Tibial artery (tissue), 4 donors: ENCODE results near the gene CACNB1.

ENCODE experiments used
- DNase-seq, 2 donors: peaks; one replicate each; pipeline ENCODE4 v3.0.0-alpha.2; 2019
- H3K27ac ChIP-seq, 2 donors: fragments of 200-600 bp; sonication (generic) in 1 of 2; 1 replicate in 1 of 2; 2 replicates in 1 of 2; pipeline ENCODE4 v1.5.1; 2018 to 2019; ENCODE audit warnings: mild to moderate bottlenecking in 1 of 2
- H3K27me3 ChIP-seq, 2 donors: fragments of 200-600 bp; sonication (generic) in 1 of 2; one replicate each; pipeline versions ENCODE4 v1.5.1 to v1.6.0; 2016 to 2019
- H3K36me3 ChIP-seq, 3 donors: fragments of 200-600 bp; sonication (generic) in 2 of 3; one replicate each; pipeline ENCODE4 v1.5.1; 2016 to 2019; ENCODE audit warnings: mild to moderate bottlenecking in 2 of 3
- H3K4me1 ChIP-seq, 4 donors: fragments of 200-600 bp; sonication (generic) in 2 of 4; 1 replicate in 3 of 4; 2 replicates in 1 of 4; pipeline ENCODE4 v1.5.1; 2016 to 2019
- H3K4me3 ChIP-seq, 2 donors: fragments of 200-600 bp; sonication (generic) in 1 of 2; 1 replicate in 1 of 2; 2 replicates in 1 of 2; pipeline ENCODE4 v1.5.1; 2018 to 2019; ENCODE audit warnings: mild to moderate bottlenecking in 2 of 2
- H3K9me3 ChIP-seq, 3 donors: fragments of 200-600 bp; sonication (generic) in 1 of 3; one replicate each; pipeline ENCODE4 v1.5.1; 2016 to 2019
- intact Hi-C: fragments of 100-400 bp; cut with DNase I; formaldehyde crosslinking; loops from one replicate; pipeline ENCODE4 v1.15.0; 2023; ENCODE audit warnings: low total_unique reads
- TF ChIP-seq, protein P1 (sequence below), 2 experiments: fragments of 200-600 bp in 1 of 2; fragments of 450-650 bp in 1 of 2; IDR thresholded peaks; one replicate each; pipeline ENCODE4 v1.5.1; 2017 to 2019; ENCODE audit warnings: antibody characterized with exemption in 2 of 2, mild to moderate bottlenecking in 1 of 2, moderate library complexity in 1 of 2

CACNB1 gene

DNA sequence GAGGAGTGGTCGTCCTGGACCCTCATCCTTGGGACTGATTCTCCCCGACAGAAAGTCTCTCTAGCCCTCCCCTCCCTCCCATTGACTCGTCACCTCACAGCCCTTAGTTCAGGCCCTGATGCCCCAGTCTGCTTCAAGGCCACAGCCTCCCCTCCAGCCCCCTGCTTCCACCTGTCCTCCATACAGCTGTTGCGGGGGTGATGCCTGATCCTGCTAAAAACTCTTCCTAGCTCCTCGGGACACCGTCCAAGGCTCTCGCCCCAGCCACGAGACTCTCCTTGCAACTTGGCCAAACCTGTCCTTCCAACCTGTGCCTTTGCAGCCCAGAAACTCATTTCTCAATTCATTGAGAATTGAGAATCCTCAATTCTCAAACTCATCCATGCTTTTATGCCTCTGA is 21.4 kb upstream of the CACNB1 start:
- Histone ChIP-seq H3K36me3 (peaks cover 0 to 47% (median 24%) of the 10 kb centered on the region in 3 donors), H3K27ac (peak overlapping the region; percentile 93 to 94), H3K9me3 (no peaks in the 10 kb centered on the region), H3K4me3 (no peak overlapping the region), H3K4me1 (peaks cover 0 to 85% (median 70%) of the 10 kb centered on the region in 4 donors), H3K27me3 (no peaks in the 10 kb centered on the region)
- no peak for DNase-seq
- TF ChIP-seq, protein P1, sequence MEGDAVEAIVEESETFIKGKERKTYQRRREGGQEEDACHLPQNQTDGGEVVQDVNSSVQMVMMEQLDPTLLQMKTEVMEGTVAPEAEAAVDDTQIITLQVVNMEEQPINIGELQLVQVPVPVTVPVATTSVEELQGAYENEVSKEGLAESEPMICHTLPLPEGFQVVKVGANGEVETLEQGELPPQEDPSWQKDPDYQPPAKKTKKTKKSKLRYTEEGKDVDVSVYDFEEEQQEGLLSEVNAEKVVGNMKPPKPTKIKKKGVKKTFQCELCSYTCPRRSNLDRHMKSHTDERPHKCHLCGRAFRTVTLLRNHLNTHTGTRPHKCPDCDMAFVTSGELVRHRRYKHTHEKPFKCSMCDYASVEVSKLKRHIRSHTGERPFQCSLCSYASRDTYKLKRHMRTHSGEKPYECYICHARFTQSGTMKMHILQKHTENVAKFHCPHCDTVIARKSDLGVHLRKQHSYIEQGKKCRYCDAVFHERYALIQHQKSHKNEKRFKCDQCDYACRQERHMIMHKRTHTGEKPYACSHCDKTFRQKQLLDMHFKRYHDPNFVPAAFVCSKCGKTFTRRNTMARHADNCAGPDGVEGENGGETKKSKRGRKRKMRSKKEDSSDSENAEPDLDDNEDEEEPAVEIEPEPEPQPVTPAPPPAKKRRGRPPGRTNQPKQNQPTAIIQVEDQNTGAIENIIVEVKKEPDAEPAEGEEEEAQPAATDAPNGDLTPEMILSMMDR (IDR thresholded peaks at IDR 0.05), result no peak
- intact Hi-C loops, result no loop called here

DNA sequence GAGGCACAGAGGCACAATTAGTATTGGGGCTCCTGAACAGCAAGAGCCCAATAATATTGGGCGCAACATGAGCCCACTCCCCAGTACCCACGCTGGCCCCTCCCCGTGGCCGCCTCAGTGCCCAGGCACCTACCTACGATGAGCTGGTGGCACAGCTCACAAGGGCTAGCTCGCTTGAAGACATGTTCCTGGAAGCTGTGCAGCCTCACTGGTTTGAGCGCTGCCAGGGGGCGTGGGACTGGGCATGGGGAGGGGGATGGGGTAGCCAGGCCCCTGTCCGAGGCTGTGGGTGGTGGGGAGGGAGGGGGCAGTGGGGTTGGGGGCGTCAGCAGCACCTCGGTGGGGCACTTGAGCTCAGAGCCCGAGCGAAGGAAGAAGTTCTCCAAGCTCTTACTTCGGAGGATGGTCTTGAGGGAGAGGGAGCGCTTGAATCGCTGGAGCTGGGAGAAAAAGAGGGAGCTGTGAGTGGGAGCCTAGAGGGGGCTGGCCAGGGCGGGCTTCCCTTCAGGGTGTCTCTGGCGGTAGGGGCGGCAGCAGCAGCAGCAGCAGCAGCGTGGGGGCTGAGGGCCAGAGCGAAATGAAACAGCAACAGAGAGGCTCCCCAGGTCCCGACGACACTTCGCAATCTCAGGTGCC is 20.4 kb upstream of the CACNB1 start:
- TF ChIP-seq, protein P1 (IDR thresholded peaks at IDR 0.05), result no peak
- intact Hi-C loops, result no loop called here
- Histone ChIP-seq H3K27me3 (no peaks in the 10 kb centered on the region), H3K4me1 (peaks cover 0 to 85% (median 67%) of the 10 kb centered on the region in 4 donors), H3K4me3 (no peak overlapping the region), H3K9me3 (no peaks in the 10 kb centered on the region), H3K27ac (peak overlapping the region; percentile 93 to 94), H3K36me3 (peaks cover 0 to 53% (median 24%) of the 10 kb centered on the region in 3 donors)
- DNase-seq, result no peak

DNA sequence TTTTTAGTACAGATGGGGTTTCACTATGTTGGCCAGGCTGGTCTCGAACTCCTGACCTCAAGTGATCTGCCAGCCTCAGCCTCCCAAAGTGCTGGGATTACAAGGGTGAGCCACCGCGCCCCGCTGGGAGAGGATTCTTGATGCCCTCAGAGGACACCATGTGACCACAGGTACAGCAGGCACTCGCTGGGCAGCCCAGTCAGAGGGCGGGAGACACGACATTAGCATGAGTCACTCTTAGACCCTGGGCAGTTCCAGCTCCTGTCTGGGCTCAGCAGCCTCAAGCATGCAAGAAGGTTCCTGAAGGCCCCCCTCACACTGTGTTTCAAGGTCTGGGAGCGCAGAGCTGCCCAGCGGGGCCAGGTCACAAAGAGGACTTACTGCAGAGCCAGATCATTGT is 16.4 kb upstream of the CACNB1 start:
- peak overlapping the region; percentile 80 to 93 for H3K27ac ChIP-seq
- peaks cover 0 to 65% (median 24%) of the 10 kb centered on the region in 3 donors for H3K36me3 ChIP-seq
- no peaks in the 10 kb centered on the region for H3K9me3 ChIP-seq
- intact Hi-C loops, result no loop called here
- H3K4me1 ChIP-seq, result peaks cover 0 to 83% (median 62%) of the 10 kb centered on the region in 4 donors
- H3K27me3 ChIP-seq, result no peaks in the 10 kb centered on the region
- no peak for DNase-seq
- no peak overlapping the region for H3K4me3 ChIP-seq
- TF ChIP-seq, protein P1 (IDR thresholded peaks at IDR 0.05), result no peak

DNA sequence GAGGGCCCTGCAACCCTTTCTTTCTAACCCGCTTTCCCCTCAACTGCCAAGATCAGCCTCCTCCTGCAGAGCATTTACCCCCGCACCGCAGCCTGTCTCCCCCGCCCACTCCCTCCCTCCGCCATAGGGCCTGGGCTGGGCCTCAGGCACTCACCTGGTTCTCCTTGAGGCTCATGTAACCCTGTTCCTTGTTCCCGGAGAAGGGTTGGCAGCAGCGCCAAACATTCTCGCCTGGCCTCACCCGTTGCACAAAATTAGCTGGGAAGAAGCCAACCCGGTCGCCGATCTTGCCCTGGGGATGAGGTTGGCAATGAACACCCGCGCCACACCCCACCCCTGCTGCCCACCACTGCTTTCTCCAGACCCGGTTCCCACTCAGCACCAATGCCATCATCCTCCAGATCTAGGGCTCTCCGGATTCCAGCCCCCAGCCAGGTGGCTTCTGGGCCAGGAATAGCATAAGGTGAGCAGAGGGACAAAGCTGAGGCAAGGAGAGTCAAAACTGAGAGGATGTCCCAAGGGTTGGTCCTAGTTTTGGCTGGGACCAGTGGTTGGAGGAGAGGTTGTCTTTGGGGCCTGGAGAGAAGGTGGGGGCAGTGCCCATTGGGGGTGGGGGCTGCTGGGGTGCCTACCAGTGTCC is 15.5 kb upstream of the CACNB1 start:
- H3K27ac ChIP-seq, result peak overlapping the region; percentile 80 to 93
- no peak overlapping the region for H3K4me3 ChIP-seq
- H3K36me3 ChIP-seq, result peaks cover 0 to 60% (median 23%) of the 10 kb centered on the region in 3 donors
- TF ChIP-seq, protein P1 (IDR thresholded peaks at IDR 0.05), result no peak
- no peaks in the 10 kb centered on the region for H3K9me3 ChIP-seq
- intact Hi-C loops, result no loop called here
- H3K4me1 ChIP-seq, result peaks cover 0 to 83% (median 62%) of the 10 kb centered on the region in 4 donors
- H3K27me3 ChIP-seq, result no peaks in the 10 kb centered on the region
- peak in 1 of 2 donors; percentile 82 for DNase-seq

DNA sequence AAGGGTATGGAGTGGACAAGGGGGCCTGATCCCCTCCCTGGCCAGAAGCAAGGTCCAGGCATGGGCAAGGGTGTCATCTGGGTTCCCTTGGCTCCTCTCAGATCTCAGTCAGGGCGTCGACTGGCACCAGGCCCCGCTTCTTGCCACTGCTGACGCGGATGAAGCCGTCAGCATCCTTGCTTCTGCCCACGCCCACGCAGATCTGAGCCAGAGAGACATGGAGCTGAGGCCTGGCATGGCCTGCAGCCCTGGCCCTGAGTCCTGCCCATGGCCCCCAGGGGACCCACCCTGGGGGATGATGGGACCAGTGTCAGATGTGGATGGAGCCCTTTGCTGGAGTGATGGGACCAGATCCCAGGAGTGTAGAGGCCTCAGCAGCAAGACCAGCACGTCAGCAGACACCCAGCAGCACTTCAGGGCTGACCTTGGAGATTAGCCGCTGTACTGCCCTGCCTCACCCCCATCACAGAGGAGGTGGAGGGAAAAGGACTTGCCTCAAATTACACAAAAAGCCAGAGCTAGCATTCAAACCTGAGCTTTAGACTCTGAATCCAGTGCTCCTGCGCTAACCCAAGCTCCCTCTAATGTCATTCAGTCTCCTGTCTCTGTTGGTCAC is 14.8 kb upstream of the CACNB1 start:
- TF ChIP-seq, protein P1 (IDR thresholded peaks at IDR 0.05), result no peak
- Histone ChIP-seq H3K36me3 (peaks cover 0 to 54% (median 16%) of the 10 kb centered on the region in 3 donors), H3K4me1 (peaks cover 0 to 83% (median 63%) of the 10 kb centered on the region in 4 donors), H3K27me3 (no peaks in the 10 kb centered on the region), H3K27ac (peak overlapping the region; percentile 80 to 93), H3K9me3 (no peaks in the 10 kb centered on the region), H3K4me3 (no peak overlapping the region)
- peak; percentile 49 to 94 for DNase-seq
- intact Hi-C loops, result no loop called here
